GM13977 (cell line): ENCODE results near the gene TRRAP.

Source experiments
- DNase-seq: peaks from one replicate; pipeline ENCODE4 v3.0.0; 2012; ENCODE audit warnings: low spot score
- in situ Hi-C: fragments of 300-500 bp; cut with MboI; formaldehyde crosslinking; loops from one replicate; pipeline ENCODE4 v1.12.0; 2022; ENCODE audit warnings: low sequenced_read_pairs, low pct_unique_long_range_greater_than_20kb, mixed read lengths, inconsistent platforms; ENCODE audit not compliant: unreplicated experiment
- TF ChIP-seq, protein P1 (sequence below): IDR thresholded peaks from 2 replicates; pipeline ENCODE4 v1.5.1; 2012; ENCODE audit warnings: mild to moderate bottlenecking, control low read depth; ENCODE audit not compliant: insufficient read depth; ENCODE audit errors: extremely low read depth, missing control alignments

The TRRAP gene

DNA sequence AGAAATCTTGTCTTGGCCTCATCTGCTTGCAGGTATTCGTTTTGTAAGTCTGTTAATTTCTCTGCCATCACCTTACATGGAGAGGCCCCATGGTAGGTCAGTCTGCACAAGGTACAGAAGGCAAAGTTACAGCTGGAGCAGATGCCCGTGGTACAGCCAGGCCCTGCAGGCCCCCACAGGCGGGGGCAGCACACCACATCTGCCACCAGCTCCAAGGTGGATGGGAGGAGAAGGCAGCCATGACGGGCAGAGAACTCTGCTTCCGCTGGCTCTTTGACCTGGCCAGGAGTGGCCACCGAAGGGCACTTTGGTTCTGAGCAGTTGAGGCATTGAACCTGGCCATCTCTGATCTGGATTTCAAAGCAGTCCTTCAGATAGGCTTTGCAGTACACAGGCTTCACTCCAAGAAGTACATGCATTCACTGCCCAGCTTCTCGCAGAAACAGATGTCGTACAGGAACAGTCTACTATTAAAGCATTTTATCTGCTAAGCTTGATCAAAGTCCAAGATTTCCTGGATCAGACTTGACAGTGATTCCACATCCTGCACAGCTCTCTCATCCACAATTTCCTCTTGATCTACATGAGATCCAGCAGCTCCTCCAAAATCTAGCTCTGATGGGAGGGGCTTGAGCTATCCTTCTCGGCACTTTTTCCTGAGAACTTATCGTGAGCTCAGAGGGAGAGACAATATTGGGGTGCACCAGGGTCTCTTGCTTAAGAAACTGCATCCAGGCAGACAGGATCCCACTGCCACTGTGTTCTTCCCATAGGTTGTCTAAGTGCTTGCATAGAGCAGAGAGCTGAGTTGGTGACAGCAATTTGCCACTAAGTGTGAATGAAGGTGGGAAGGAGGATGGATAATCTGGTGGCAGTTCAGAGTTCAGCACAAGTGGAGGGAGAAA, 120.7 kb downstream of the TRRAP start:
- DNase-seq = no peak
- in situ Hi-C loops = no loop called here
- TF ChIP-seq, protein P1, sequence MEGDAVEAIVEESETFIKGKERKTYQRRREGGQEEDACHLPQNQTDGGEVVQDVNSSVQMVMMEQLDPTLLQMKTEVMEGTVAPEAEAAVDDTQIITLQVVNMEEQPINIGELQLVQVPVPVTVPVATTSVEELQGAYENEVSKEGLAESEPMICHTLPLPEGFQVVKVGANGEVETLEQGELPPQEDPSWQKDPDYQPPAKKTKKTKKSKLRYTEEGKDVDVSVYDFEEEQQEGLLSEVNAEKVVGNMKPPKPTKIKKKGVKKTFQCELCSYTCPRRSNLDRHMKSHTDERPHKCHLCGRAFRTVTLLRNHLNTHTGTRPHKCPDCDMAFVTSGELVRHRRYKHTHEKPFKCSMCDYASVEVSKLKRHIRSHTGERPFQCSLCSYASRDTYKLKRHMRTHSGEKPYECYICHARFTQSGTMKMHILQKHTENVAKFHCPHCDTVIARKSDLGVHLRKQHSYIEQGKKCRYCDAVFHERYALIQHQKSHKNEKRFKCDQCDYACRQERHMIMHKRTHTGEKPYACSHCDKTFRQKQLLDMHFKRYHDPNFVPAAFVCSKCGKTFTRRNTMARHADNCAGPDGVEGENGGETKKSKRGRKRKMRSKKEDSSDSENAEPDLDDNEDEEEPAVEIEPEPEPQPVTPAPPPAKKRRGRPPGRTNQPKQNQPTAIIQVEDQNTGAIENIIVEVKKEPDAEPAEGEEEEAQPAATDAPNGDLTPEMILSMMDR = no peak

DNA sequence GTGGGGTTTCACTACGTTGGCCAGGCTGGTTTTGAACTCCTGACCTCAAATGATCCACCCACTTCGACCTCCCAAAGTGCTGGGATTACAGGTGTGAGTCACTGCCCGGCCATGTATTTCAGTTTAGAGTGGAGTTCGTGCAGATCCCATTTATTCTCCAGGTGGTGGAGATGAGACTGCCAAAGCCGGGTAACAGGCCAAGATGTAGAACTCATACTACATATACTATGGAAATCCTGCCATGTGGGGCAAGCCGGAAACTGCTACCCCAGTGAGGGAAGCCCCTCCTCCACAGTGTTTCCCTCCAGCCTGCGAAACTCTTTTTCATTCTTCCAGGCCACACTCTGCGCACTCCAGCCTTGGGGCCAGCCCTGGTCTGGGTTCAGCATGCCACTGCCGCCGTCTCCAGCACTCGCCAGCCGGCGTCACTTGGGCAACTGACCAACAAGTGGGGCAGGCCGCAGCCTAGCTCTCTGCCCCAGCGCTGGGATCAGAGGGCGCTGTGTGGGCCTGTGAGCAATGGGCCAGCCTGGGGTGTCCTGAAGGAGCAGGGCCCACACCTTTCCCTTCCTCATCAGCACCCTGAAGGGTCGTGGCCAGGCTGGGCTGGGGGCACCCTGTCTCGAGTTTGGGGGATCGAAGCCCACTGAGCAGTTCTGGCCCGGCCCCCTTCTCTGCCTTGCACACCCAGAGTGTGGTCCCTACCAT, 122.0 kb downstream of the TRRAP start:
- no peak for DNase-seq
- TF ChIP-seq, protein P1 = no peak
- in situ Hi-C loops = no loop called here

DNA sequence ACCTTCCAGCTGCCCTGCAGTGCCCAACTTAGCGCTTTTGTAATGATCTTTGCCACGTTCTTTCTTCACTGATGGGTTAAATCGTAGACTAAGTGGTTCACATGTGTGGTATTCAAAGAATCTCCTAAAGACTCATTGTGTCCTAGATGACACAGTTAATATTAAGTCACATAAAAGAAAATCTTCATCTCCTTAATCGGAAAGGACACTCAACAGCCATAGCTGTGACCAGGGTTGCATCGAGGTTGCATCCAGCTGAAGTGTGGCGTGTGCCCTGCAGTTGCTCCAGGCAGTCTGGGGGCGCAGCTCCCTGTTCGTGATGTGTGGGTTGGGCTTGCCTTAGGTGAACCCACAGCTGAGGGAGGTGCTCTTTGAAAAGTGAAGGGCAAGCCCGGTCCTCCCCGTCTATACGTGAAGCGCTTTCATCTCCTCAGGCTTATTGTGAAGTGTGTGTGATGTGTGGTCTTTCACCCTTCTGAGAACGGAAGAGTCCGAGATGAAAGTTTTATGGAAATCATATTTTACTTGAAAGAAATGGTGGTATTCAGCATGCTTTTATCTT, 122.7 kb downstream of the TRRAP start:
- TF ChIP-seq, protein P1 = no peak
- no peak for DNase-seq
- in situ Hi-C loops = no loop called here

DNA sequence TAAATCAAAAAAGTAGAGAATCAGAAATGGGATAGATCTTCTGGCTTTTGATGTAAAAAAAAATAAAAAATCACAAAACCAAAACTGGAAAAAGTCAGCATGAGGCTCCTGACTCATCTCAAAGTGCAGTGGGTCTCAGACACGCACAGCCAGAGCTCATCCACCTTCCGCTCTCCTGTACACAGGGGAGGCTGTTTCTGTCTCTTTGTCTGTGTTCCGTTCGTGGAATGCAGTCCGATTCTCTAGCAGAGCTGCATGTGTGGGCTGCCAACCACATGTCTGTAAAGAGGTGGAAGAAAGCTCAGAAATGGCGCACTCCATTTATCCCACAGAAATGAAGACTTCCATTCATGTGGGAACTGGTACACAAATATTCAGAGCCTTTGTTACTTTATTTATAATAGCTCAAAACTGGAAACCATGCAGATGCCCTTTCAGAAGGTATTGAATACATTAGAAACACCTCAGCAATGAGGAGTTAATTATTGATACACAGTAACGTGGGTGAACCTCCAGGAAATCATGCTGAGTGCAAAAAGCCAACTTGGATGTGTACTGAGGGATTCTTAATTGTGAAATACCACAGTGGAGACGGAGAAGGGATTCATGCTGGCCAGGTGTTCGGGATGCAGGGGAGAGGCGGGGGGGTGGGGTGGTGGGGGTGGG, 123.3 kb downstream of the TRRAP start:
- in situ Hi-C loops = no loop called here
- TF ChIP-seq, protein P1 = no peak
- no peak for DNase-seq

DNA sequence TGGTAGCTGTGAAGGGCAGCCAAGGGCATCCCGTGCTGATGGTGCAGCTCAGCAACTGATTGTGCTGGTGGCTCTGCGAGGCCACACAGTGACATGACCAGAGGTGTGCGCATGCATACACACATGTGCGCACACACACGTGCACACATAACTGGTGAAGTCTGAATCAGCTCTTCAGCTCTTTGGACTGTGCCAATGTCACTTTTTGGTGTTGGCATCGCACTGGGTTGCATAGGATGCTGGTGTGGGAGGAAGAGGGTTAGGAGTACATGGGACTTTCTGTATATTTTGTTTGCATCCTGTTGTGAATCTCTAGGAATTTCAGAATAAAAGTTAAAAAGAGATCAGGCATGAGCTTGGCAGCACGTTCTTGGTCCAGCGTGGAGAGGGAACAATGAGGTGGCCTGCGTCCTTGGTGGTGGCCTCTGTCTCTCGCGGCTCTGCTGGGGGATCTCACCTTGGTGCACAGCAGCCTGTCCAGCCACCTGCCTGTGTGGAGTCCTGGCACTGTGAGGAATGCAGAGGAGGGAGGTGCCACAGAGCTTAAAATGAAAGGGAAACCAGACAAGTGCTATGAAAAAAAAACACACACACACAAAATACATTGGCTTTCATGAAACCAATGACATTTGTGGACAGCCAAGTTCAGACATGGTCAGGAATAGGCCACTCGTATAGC, 124.0 kb downstream of the TRRAP start:
- no peak for DNase-seq
- in situ Hi-C loops = no loop called here
- TF ChIP-seq, protein P1 = no peak

DNA sequence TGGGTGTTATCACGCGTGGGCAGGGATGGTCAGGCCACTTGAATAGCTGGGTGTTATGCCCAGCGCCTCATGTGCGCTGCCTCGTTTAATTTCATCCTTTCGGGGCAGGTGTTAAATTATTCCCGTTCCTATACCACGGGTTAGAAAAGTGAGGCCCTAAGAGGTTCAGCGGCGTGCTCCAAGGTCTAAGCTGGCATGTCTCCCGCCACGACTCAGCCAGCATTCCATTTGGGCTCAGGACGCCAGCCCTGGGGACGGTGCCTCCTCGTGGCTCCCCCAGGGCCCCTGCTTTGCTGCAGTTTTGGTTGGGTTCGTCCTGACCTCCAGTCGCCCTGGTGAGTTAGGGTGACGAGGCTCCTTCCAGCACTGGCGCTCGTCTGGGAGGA, 124.5 kb downstream of the TRRAP start:
- TF ChIP-seq, protein P1 = no peak
- in situ Hi-C loops = no loop called here

More for the DNA sequence above, 124.5 kb downstream of the TRRAP start:
- DNase-seq = no peak
